Activated T-cell treated with anti-CD3 and anti-CD28 coated beads for 48 hours (primary cell): ENCODE data around the gene CASR.

Experiments used
- DNase-seq: peaks from one replicate; pipeline ENCODE4 v3.0.0-alpha.2; 2020; ENCODE audit warnings: low read depth

CASR gene

GRCh38 chr3:122306622-122306953, 123.1 kb downstream of the CASR start:
- DNase-seq = no peak

- DNase-seq = no peak
Measured at GRCh38 chr3:122307094-122307687, 123.7 kb downstream of the CASR start.

GRCh38 chr3:122307976-122308375, 124.5 kb downstream of the CASR start:
- DNase-seq = no peak

- no peak for DNase-seq
Measured at GRCh38 chr3:122310361-122310760, 126.9 kb downstream of the CASR start.

- no peak for DNase-seq
Measured at GRCh38 chr3:122312826-122313225, 129.4 kb downstream of the CASR start.

- DNase-seq = no peak
Measured at GRCh38 chr3:122313281-122313680, 129.8 kb downstream of the CASR start.

- no peak for DNase-seq
Measured at GRCh38 chr3:122314228-122314876, 130.9 kb downstream of the CASR start.

- no peak for DNase-seq
Measured at GRCh38 chr3:122315619-122316018, 132.2 kb downstream of the CASR start.

- no peak for DNase-seq
Measured at GRCh38 chr3:122316368-122316767, 132.9 kb downstream of the CASR start.

- DNase-seq = no peak
Measured at GRCh38 chr3:122318620-122319019, 135.2 kb downstream of the CASR start.

GRCh38 chr3:122322095-122323075, 138.9 kb downstream of the CASR start:
- DNase-seq = no peak

GRCh38 chr3:122324871-122325323, 141.4 kb downstream of the CASR start, which contains the start of gene CSTA:
TSS of gene CSTA (plus strand) at chr3:122325248. CDS start at chr3:122325293, 45 bp downstream.
- no peak for DNase-seq

- DNase-seq = no peak
Measured at GRCh38 chr3:122325769-122326168, 142.3 kb downstream of the CASR start.

- DNase-seq = no peak
Measured at GRCh38 chr3:122331886-122332285, 148.4 kb downstream of the CASR start.

GRCh38 chr3:122332551-122332950, 149.1 kb downstream of the CASR start:
- no peak for DNase-seq
